OCI-LY3 (cell line): Measurements from ENCODE around the gene NAA16.

ENCODE experiments used
- EZH2phosphoT487 ChIP-seq: fragments of 200-600 bp; shearing (Covaris generic); IDR thresholded peaks from 2 replicates; pipeline ENCODE4 v1.6.1; 2018; ENCODE audit warnings: antibody characterized with exemption, mixed run types, low read depth
- TF ChIP-seq, protein P1 (sequence below): fragments of 200-600, 300-600 bp; sonication (generic); IDR thresholded peaks from 2 replicates; pipeline ENCODE4 v1.5.1; 2014; ENCODE audit warnings: antibody characterized with exemption, low read length, low read depth

DNA sequence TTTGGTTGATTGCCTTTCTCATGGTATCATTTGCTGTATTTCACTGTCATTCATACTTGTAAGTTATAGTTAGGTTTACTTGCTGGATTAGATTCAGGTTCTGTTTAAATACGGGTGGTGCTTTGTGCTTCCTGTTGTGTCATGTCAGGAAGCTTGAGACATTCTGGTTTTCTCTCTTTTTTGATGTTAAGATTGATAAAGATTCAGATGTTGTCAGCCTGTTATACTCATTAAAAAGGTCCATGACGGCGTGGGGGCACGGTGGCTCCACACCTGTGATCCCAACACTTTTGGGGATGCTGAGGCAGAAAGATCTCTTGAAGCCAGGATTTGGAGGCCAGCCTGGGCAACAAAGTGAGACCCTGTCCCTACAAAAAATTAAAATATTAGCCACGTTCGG is 45.7 kb downstream of the NAA16 start:
- TF ChIP-seq, protein P1, sequence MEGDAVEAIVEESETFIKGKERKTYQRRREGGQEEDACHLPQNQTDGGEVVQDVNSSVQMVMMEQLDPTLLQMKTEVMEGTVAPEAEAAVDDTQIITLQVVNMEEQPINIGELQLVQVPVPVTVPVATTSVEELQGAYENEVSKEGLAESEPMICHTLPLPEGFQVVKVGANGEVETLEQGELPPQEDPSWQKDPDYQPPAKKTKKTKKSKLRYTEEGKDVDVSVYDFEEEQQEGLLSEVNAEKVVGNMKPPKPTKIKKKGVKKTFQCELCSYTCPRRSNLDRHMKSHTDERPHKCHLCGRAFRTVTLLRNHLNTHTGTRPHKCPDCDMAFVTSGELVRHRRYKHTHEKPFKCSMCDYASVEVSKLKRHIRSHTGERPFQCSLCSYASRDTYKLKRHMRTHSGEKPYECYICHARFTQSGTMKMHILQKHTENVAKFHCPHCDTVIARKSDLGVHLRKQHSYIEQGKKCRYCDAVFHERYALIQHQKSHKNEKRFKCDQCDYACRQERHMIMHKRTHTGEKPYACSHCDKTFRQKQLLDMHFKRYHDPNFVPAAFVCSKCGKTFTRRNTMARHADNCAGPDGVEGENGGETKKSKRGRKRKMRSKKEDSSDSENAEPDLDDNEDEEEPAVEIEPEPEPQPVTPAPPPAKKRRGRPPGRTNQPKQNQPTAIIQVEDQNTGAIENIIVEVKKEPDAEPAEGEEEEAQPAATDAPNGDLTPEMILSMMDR: no peak
- no peak for TF ChIP-seq EZH2phosphoT487
